Esophagus muscularis mucosa (tissue), 4 donors: ENCODE results near the gene CCDC174.

ENCODE experiments used
- EP300 ChIP-seq: sonication (generic); formaldehyde crosslinking; IDR thresholded peaks from one replicate; pipeline ENCODE4 v1.6.1; 2017; ENCODE audit warnings: antibody characterized with exemption
- POLR2A ChIP-seq: fragments of 450-650 bp; IDR thresholded peaks from one replicate; pipeline ENCODE4 v1.6.1; 2017; ENCODE audit warnings: antibody characterized with exemption, moderate library complexity, mild to moderate bottlenecking, low read depth
- TF ChIP-seq, protein P1 (sequence below), 3 experiments: fragments of 200-600 bp in 2 of 3; fragments of 450-650 bp in 1 of 3; sonication (generic) in 2 of 3; IDR thresholded peaks; one replicate each; pipeline ENCODE4 v1.5.1; 2017 to 2019; ENCODE audit warnings: antibody characterized with exemption in 3 of 3, mild to moderate bottlenecking in 2 of 3, moderate library complexity in 1 of 3

GRCh38 chr3:14689247-14689980 lies 37.9 kb downstream of the CCDC174 start:
- TF ChIP-seq POLR2A (no peak), EP300 (no peak)
- TF ChIP-seq, protein P1, sequence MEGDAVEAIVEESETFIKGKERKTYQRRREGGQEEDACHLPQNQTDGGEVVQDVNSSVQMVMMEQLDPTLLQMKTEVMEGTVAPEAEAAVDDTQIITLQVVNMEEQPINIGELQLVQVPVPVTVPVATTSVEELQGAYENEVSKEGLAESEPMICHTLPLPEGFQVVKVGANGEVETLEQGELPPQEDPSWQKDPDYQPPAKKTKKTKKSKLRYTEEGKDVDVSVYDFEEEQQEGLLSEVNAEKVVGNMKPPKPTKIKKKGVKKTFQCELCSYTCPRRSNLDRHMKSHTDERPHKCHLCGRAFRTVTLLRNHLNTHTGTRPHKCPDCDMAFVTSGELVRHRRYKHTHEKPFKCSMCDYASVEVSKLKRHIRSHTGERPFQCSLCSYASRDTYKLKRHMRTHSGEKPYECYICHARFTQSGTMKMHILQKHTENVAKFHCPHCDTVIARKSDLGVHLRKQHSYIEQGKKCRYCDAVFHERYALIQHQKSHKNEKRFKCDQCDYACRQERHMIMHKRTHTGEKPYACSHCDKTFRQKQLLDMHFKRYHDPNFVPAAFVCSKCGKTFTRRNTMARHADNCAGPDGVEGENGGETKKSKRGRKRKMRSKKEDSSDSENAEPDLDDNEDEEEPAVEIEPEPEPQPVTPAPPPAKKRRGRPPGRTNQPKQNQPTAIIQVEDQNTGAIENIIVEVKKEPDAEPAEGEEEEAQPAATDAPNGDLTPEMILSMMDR (IDR thresholded peaks at IDR 0.05) = no peak
